Measurements from ENCODE around the gene PLAC1.

- TF ChIP-seq REST (IDR thresholded peaks at IDR 0.05; ENCODE audit: insufficient read depth in 1 of 2, low read depth in 2 of 2, low read length in 1 of 2) (no peak), CTCF (IDR thresholded peaks at IDR 0.05) (no peak), TCF7L2 (IDR thresholded peaks at IDR 0.05; ENCODE audit: low read depth, low read length) (no peak), SIN3A (IDR thresholded peaks at IDR 0.05; ENCODE audit: borderline replicate concordance, insufficient read depth, low read depth, low read length) (no peak)
Observed at GRCh38 chrX:134626434-134626833, 31.8 kb downstream of the PLAC1 start.
